RWPE1 (cell line): Measurements from ENCODE around the gene WAC.
"Not testable (repeated sequence)": the region's sequence is repeated elsewhere in the genome, so short reads cannot be mapped to it uniquely, and the experiment has no call there.

Experiments used
- CTCF ChIA-PET: fragments of 350-600 bp; sonication (Branson Sonifier 250); formaldehyde crosslinking; extraction: SDS; loops from one replicate; lab custom pipeline; 2021; lab: Yijun Ruan, JAX
- POLR2A ChIA-PET: fragments of 400-600 bp; formaldehyde crosslinking; extraction: SDS; loops from one replicate; lab custom pipeline; 2020; ENCODE audit warnings: antibody characterized with exemption; ENCODE audit not compliant: low non-redundant PET; lab: Yijun Ruan, JAX
- DNase-seq: peaks from one replicate; pipeline ENCODE4 v3.0.0; 2012; ENCODE audit warnings: low spot score
- H3K27ac ChIP-seq: fragments of 450-650 bp; 2 replicates; pipeline ENCODE4 v1.5.1; 2017
- TF ChIP-seq, protein P1 (sequence below): fragments of 450-650 bp; conservative IDR thresholded peaks from 2 replicates; pipeline ENCODE4 v1.5.1; 2017; ENCODE audit warnings: low read depth, mild to moderate bottlenecking

Gene WAC

DNA sequence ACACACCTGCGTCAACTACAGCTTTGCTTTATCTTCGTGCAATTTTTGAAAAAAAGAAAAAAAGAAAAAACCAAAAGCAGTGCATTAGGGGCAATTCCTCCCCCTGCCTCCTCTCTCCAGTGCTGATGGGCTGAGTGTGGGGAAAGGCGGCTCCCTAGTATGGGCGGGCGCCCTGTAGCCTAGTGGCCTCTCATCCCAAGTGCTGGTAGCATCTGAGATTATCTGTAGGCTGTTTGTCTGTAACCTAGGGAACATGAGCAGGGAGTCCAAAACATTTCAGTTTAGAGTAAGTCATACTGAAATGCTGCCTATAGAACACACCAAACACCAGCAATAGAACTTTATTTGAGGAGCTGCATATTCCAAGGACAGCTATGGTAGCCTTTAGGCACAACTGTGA is 119.8 kb downstream of the WAC start:
- no peak for DNase-seq
- TF ChIP-seq, protein P1, sequence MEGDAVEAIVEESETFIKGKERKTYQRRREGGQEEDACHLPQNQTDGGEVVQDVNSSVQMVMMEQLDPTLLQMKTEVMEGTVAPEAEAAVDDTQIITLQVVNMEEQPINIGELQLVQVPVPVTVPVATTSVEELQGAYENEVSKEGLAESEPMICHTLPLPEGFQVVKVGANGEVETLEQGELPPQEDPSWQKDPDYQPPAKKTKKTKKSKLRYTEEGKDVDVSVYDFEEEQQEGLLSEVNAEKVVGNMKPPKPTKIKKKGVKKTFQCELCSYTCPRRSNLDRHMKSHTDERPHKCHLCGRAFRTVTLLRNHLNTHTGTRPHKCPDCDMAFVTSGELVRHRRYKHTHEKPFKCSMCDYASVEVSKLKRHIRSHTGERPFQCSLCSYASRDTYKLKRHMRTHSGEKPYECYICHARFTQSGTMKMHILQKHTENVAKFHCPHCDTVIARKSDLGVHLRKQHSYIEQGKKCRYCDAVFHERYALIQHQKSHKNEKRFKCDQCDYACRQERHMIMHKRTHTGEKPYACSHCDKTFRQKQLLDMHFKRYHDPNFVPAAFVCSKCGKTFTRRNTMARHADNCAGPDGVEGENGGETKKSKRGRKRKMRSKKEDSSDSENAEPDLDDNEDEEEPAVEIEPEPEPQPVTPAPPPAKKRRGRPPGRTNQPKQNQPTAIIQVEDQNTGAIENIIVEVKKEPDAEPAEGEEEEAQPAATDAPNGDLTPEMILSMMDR = no peak
- ChIA-PET CTCF (no interaction called here), POLR2A (interaction anchor here (0.5 kb wide), 1 partner anchor 1050 kb away, joined by 5 read pairs; no protein-coding TSS in a partner anchor)
- no peak overlapping the region for H3K27ac ChIP-seq

GRCh38 chr10:28658824-28659223 is 125.9 kb downstream of the WAC start:
- POLR2A ChIA-PET, DNase-seq, H3K27ac ChIP-seq, CTCF ChIA-PET: not testable (repeated sequence)

DNA sequence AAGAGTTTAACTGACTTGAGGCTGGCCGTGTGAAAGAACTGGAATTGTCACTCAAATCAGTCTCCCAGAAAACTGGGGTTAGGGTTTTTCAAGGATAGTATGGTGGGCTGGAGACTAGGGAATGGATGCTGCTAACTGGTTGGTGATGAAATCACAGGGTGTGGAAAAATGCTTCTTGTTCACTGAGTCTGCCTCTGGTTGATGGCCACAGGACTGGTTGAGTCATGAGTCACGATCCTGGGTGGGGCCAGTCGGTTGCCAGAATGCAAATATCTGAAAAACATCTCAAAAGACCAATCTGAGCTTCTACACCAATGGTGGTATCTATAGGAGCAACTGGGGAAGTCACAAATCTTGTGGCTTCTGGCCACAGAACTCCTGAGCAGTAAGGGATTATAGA is 128.1 kb downstream of the WAC start:
- peak; percentile 57 for DNase-seq
- H3K27ac ChIP-seq = no peak overlapping the region
- CTCF ChIA-PET = no interaction called here
- TF ChIP-seq, protein P1 = no peak
- POLR2A ChIA-PET = no interaction called here

GRCh38 chr10:28663576-28664368 is 130.9 kb downstream of the WAC start:
- no peak overlapping the region for H3K27ac ChIP-seq
- ChIA-PET POLR2A (no interaction called here), CTCF (interaction anchor here (0.5 to 2.1 kb wide), 28 partner anchors 10 to 960 kb away, joined by 3 to 26 read pairs (median 4); partner anchors contain the start of gene BAMBI)
- peak; percentile 77 for DNase-seq
- TF ChIP-seq, protein P1 = peak; percentile 95

DNA sequence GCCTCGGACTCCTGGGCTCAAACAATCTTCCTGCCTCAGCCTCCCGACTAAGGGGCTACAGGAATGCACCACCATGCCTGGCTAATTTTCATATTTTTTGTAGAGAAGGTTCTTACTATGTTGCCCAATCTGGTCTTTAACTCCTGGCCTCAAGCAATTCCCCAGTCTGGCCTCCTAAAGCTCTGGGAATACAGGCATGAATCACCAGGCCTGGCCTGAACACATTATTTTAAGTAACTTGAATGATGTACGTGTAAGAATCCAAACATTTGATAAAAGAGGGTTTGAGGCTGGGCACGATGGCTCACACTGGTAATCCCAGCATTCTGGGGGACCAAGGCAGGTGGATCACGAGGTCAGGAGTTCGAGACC is 131.4 kb downstream of the WAC start:
- POLR2A ChIA-PET = no interaction called here
- no peak overlapping the region for H3K27ac ChIP-seq
- TF ChIP-seq, protein P1 = no peak
- CTCF ChIA-PET = interaction anchor here (0.5 to 2.1 kb wide), 25 partner anchors 9 to 650 kb away, joined by 3 to 26 read pairs (median 4); partner anchors contain the start of gene BAMBI
- DNase-seq = no peak

- TF ChIP-seq, protein P1 = no peak
- ChIA-PET CTCF (interaction anchor here (0.7 kb wide), 1 partner anchor 88 kb away, joined by 5 read pairs; no protein-coding TSS in a partner anchor), POLR2A (no interaction called here)
- DNase-seq = no peak
- no peak overlapping the region for H3K27ac ChIP-seq
These were observed 134.0 kb downstream of the WAC start for GRCh38 chr10:28666751-28667467.
